Measurements from ENCODE around the gene SET.

GRCh38 chr9:128732576-128732975, 43.6 kb downstream of the SET start:
- TF ChIP-seq CTCF (IDR thresholded peaks at IDR 0.05), result no peak
- TF ChIP-seq POLR2A (IDR thresholded peaks at IDR 0.05), result no peak
